Measurements from ENCODE around the gene NFE2L1. TPM values are rescaled to one million over a fixed set of nuclear protein-coding genes. Genes with fewer than 3 reads are reported as not detected.
A peak's percentile ranks its signal among the peaks of the same experiment; 100 is the strongest.

NFE2L1 gene
- total RNA-seq, 1 experiment from 2014 or later = 161 TPM

- no peak overlapping the region for H3K9ac ChIP-seq (ENCODE audit: extremely low read depth, insufficient read length, low read length)
- WGBS (ENCODE audit: extremely low coverage, insufficient read length, low lambda C conversion rate) = no CpG with 5 or more reads among the region's 7 CpGs
Measured at GRCh38 chr17:48002916-48003416, 45.2 kb upstream of the NFE2L1 start.

More at GRCh38 chr17:48002916-48003416, 45.2 kb upstream of the NFE2L1 start:
- Histone ChIP-seq H2BK20ac (ENCODE audit: low read depth, low read length, poor library complexity, severe bottlenecking) (no peak overlapping the region), H2AK5ac (ENCODE audit: insufficient read length, low read length) (no peak overlapping the region), H3K4me2 (ENCODE audit: insufficient read depth, insufficient read length, low read length) (peak overlapping the region; percentile 35), H2BK12ac (ENCODE audit: insufficient read length, low read depth, low read length) (no peak overlapping the region), H3K14ac (ENCODE audit: insufficient read depth, low read length) (no peak overlapping the region), H3K27me3 (ENCODE audit: insufficient read depth, low read length) (no peaks in the 10 kb centered on the region), H3K56ac (ENCODE audit: insufficient read length, low read depth, low read length) (no peak overlapping the region), H3K23me2 (ENCODE audit: insufficient read length, low read depth, low read length, poor library complexity, severe bottlenecking) (no peaks in the 10 kb centered on the region), H4K8ac (replicated peaks; ENCODE audit: insufficient read length, low read depth, low read length) (no peak overlapping the region), H2BK120ac (ENCODE audit: low read depth, low read length, poor library complexity, severe bottlenecking) (no peak overlapping the region), H3K79me1 (ENCODE audit: insufficient read depth, low read depth, low read length, poor library complexity, severe bottlenecking) (no peaks in the 10 kb centered on the region), H4K5ac (ENCODE audit: insufficient read length, low read depth, low read length) (no peak overlapping the region), H2BK15ac (ENCODE audit: low read depth, low read length) (no peak overlapping the region), H3K9me3 (ENCODE audit: control insufficient read depth, low read depth, low read length) (no peaks in the 10 kb centered on the region), H3K4ac (ENCODE audit: low read depth, low read length) (no peak overlapping the region), H3K23ac (ENCODE audit: insufficient read length, low read depth, low read length) (no peak overlapping the region), H3T11ph (ENCODE audit: low read length) (no peak overlapping the region), H3K4me1 (ENCODE audit: insufficient read depth, low read length) (peaks cover 20% of the 10 kb centered on the region; the same call in 1 of the 2 replicates), H2AFZ (ENCODE audit: low read length) (no peak overlapping the region), H4K20me1 (ENCODE audit: control insufficient read depth, insufficient read depth, insufficient read length) (no peaks in the 10 kb centered on the region), H3K27ac (ENCODE audit: insufficient read length, low read depth, low read length) (no peak overlapping the region), H3K79me2 (ENCODE audit: insufficient read depth, low read length) (no peaks in the 10 kb centered on the region), H2BK5ac (ENCODE audit: insufficient read length, low read length) (no peak overlapping the region), H4K91ac (ENCODE audit: insufficient read length, low read depth, low read length) (no peak overlapping the region), H3K18ac (ENCODE audit: insufficient read length, low read depth, low read length) (peak overlapping the region; percentile 13)
- Mint-ChIP-seq H3K9me3 (no peaks in the 10 kb centered on the region; a peak in 1 of 5 replicates), H3K4me1 (peaks cover 56 to 60% of the 10 kb centered on the region in 2 experiments), H3K4me3 (peak overlapping the region; percentile 41 to 60), H3K27ac (peak overlapping the region; percentile 88 to 99 (median 97)), H3K27me3 (ENCODE audit: low read depth) (no peaks in the 10 kb centered on the region), H3K36me3 (ENCODE audit: insufficient read depth in 1 of 3, low read depth in 3 of 3) (no peaks in the 10 kb centered on the region)
- TF ChIP-seq CTCF (conservative IDR thresholded peaks at IDR 0.05) = no peak
- no peak for DNase-seq

Measured in H9 (cell line).